H1 (cell line): ENCODE data around the gene APOBEC3H. TPM values are rescaled to one million over a fixed set of nuclear protein-coding genes. Genes with fewer than 3 reads are reported as not detected.

Source experiments
- CTCF ChIA-PET: fragments of 300-600 bp; sonication (Branson Sonifier 250); formaldehyde crosslinking; loops from one replicate; lab custom pipeline; 2021; ENCODE audit not compliant: partially characterized antibody; lab: Charles Lee
- POLR2A ChIA-PET: fragments of 300-600 bp; sonication (Branson Sonifier 250); formaldehyde crosslinking; loops from one replicate; lab custom pipeline; 2021; ENCODE audit warnings: inconsistent platforms; ENCODE audit not compliant: partially characterized antibody; lab: Charles Lee
- DNase-seq, 2 experiments: peaks; one replicate each; pipeline versions ENCODE4 v3.0.0 to v3.0.0-alpha.2; 2010 to 2022; ENCODE audit warnings: low spot score in 2 of 2, low read depth in 1 of 2, mixed read lengths in 1 of 2
- FAIRE-seq: peaks from 2 replicates; lab custom pipeline; 2011; peaks lifted over from hg19 to GRCh38; lab: Jason Lieb, UNC
- H2AFZ ChIP-seq: 2 replicates; pipeline ENCODE4 v1.8.1; 2012; ENCODE audit warnings: low read length, inconsistent platforms
- H2AK5ac ChIP-seq: 2 replicates; pipeline ENCODE4 v1.6.1; 2013; ENCODE audit warnings: low read depth, low read length
- H2BK120ac ChIP-seq: replicated peaks from 2 replicates; pipeline ENCODE3; 2013; ENCODE audit warnings: low read depth, low read length, inconsistent platforms
- H2BK12ac ChIP-seq: 2 replicates; pipeline ENCODE4 v1.6.1; 2013; ENCODE audit warnings: low read depth, low read length
- H2BK15ac ChIP-seq: 2 replicates; pipeline ENCODE4 v1.6.1; 2013; ENCODE audit warnings: low read length
- H2BK20ac ChIP-seq: 2 replicates; pipeline ENCODE4 v1.6.1; 2013; ENCODE audit warnings: low read length
- H2BK5ac ChIP-seq: 2 replicates; pipeline ENCODE4 v1.6.1; 2013; ENCODE audit warnings: low read depth, low read length
- H3K14ac ChIP-seq: 2 replicates; pipeline ENCODE4 v1.6.1; 2013; ENCODE audit warnings: inconsistent platforms; ENCODE audit not compliant: insufficient read length
- H3K18ac ChIP-seq: 2 replicates; pipeline ENCODE4 v1.6.1; 2013; ENCODE audit warnings: low read length; ENCODE audit errors: extremely low read depth
- H3K23ac ChIP-seq: 2 replicates; pipeline ENCODE4 v1.6.1; 2013; ENCODE audit warnings: inconsistent platforms; ENCODE audit not compliant: insufficient read length
- H3K23me2 ChIP-seq: 2 replicates; pipeline ENCODE4 v1.6.1; 2013; ENCODE audit warnings: low read depth, low read length
- H3K27ac ChIP-seq: 2 replicates; pipeline ENCODE4 v1.6.1; 2011; ENCODE audit warnings: low read depth, low read length, inconsistent platforms
- H3K27me3 ChIP-seq, 4 experiments: replicated peaks in 1 of 4; 1 replicate in 1 of 4; 2 replicates in 3 of 4; pipeline versions ENCODE4 v1.6.1 to v1.8.1; 2011 to 2013; ENCODE audit warnings: low read length in 3 of 4, mild to moderate bottlenecking in 3 of 4, inconsistent platforms in 2 of 4, mixed read lengths in 2 of 4, moderate library complexity in 1 of 4; ENCODE audit not compliant: control insufficient read depth in 3 of 4, insufficient read depth in 3 of 4; ENCODE audit errors: extremely low read depth in 1 of 4
- H3K36me3 ChIP-seq, 4 experiments: 2 replicates each; pipeline versions ENCODE4 v1.6.1 to v1.8.1; 2011 to 2013; ENCODE audit warnings: mild to moderate bottlenecking in 4 of 4, low read length in 3 of 4, moderate library complexity in 2 of 4, control low read depth in 1 of 4, inconsistent platforms in 1 of 4; ENCODE audit not compliant: insufficient read depth in 4 of 4, control insufficient read depth in 2 of 4
- H3K4ac ChIP-seq: replicated peaks from 2 replicates; pipeline ENCODE3; 2013; ENCODE audit warnings: low read length, low read depth, mixed read lengths, inconsistent platforms; ENCODE audit not compliant: insufficient read length
- H3K4me1 ChIP-seq, 4 experiments: replicated peaks in 1 of 4; 1 replicate in 1 of 4; 2 replicates in 3 of 4; pipeline versions ENCODE4 v1.6.1 to v1.8.1; 2011 to 2013; ENCODE audit warnings: low read length in 3 of 4, inconsistent platforms in 2 of 4, mixed read lengths in 1 of 4; ENCODE audit not compliant: insufficient read depth in 4 of 4, control insufficient read depth in 3 of 4
- H3K4me2 ChIP-seq, 2 experiments: 2 replicates each; pipeline versions ENCODE4 v1.6.1 to v1.8.1; 2011 to 2013; ENCODE audit warnings: low read depth in 2 of 2, low read length in 2 of 2, control low read depth in 1 of 2, inconsistent platforms in 1 of 2, mild to moderate bottlenecking in 1 of 2; ENCODE audit not compliant: insufficient read depth in 1 of 2
- H3K4me3 ChIP-seq, 4 experiments: fragments of 200-600, 300-600 bp in 1 of 4; sonication (generic), shearing (Covaris generic), sonication (Bioruptor Twin) in 1 of 4; 2 replicates each; pipeline versions ENCODE4 v1.5.1 to v1.8.1; 2011 to 2016; ENCODE audit warnings: low read length in 4 of 4, low read depth in 3 of 4, control low read depth in 2 of 4, inconsistent platforms in 2 of 4, mild to moderate bottlenecking in 2 of 4, mixed read lengths in 1 of 4, moderate library complexity in 1 of 4; ENCODE audit not compliant: insufficient read depth in 2 of 4; ENCODE audit errors: extremely low read depth in 1 of 4
- H3K56ac ChIP-seq: replicated peaks from 2 replicates; pipeline ENCODE3; 2013; ENCODE audit warnings: low read depth, mild to moderate bottlenecking, mixed read lengths, low read length, inconsistent platforms; ENCODE audit not compliant: insufficient read length
- H3K79me1 ChIP-seq: 2 replicates; pipeline ENCODE4 v1.6.1; 2013; ENCODE audit warnings: low read depth, low read length, control low read depth
- H3K79me2 ChIP-seq, 2 experiments: 2 replicates each; pipeline versions ENCODE4 v1.6.1 to v1.8.1; 2012 to 2013; ENCODE audit warnings: low read length in 2 of 2, mild to moderate bottlenecking in 2 of 2, inconsistent platforms in 1 of 2; ENCODE audit not compliant: insufficient read depth in 2 of 2, control insufficient read depth in 1 of 2
- H3K9ac ChIP-seq, 4 experiments: replicated peaks in 1 of 4; 1 replicate in 1 of 4; 2 replicates in 3 of 4; pipeline versions ENCODE4 v1.6.1 to v1.8.1; 2011 to 2013; ENCODE audit warnings: low read depth in 3 of 4, low read length in 3 of 4, control low read depth in 2 of 4, mild to moderate bottlenecking in 2 of 4, moderate library complexity in 2 of 4, inconsistent platforms in 1 of 4; ENCODE audit errors: extremely low read depth in 1 of 4
- H3K9me3 ChIP-seq, 2 experiments: 2 replicates each; pipeline versions ENCODE4 v1.6.1 to v1.8.1; 2012 to 2013; ENCODE audit warnings: mild to moderate bottlenecking in 2 of 2, moderate library complexity in 2 of 2, control low read depth in 1 of 2, inconsistent platforms in 1 of 2, low read depth in 1 of 2, low read length in 1 of 2, mixed read lengths in 1 of 2; ENCODE audit not compliant: insufficient read depth in 2 of 2
- H4K20me1 ChIP-seq, 2 experiments: replicated peaks in 1 of 2; 2 replicates each; pipeline versions ENCODE3 to v1.8.1; 2011 to 2013; ENCODE audit warnings: inconsistent platforms in 2 of 2, low read length in 2 of 2, mild to moderate bottlenecking in 1 of 2; ENCODE audit not compliant: insufficient read depth in 2 of 2, control insufficient read depth in 1 of 2
- H4K5ac ChIP-seq: 2 replicates; pipeline ENCODE4 v1.6.1; 2013; ENCODE audit warnings: low read length, low read depth, mixed read lengths, inconsistent platforms; ENCODE audit not compliant: insufficient read length
- H4K8ac ChIP-seq: 2 replicates; pipeline ENCODE4 v1.8.0; 2013; ENCODE audit warnings: mild to moderate bottlenecking, moderate library complexity, low read length, inconsistent platforms; ENCODE audit not compliant: insufficient read depth; ENCODE audit errors: extremely low read depth
- H4K91ac ChIP-seq: replicated peaks from 2 replicates; pipeline ENCODE3; 2013; ENCODE audit warnings: low read length, mixed read lengths, inconsistent platforms; ENCODE audit not compliant: insufficient read length
- BRCA1 ChIP-seq: IDR thresholded peaks from 2 replicates; pipeline ENCODE4 v1.6.1; 2012; ENCODE audit warnings: low read depth, low read length, improper control_type of control experiment
- KDM1A ChIP-seq: fragments of 200-600, 300-600 bp; sonication (generic); IDR thresholded peaks from 2 replicates; pipeline ENCODE4 v1.7.1; 2016; ENCODE audit warnings: mild to moderate bottlenecking, low read length, borderline replicate concordance
- WGBS, 2 experiments: shearing (Covaris generic) in 1 of 2; methylation state at CpG; one replicate each; pipeline versions ENCODE4 v1.1.6 to v1.1.7; 2013 to 2015; ENCODE audit warnings: low lambda C conversion rate in 2 of 2, mixed read lengths in 2 of 2, inconsistent platforms in 1 of 2, low coverage in 1 of 2, missing lambda C conversion rate in 1 of 2; ENCODE audit not compliant: insufficient replicate concordance in 2 of 2, insufficient coverage in 1 of 2, insufficient read length in 1 of 2; ENCODE audit errors: extremely low coverage in 1 of 2, missing lambda C conversion rate in 1 of 2; 5-methylcytosine and 5-hydroxymethylcytosine counted together
- polyA plus RNA-seq, 7 experiments: library from polyadenylated mRNA; depleted of rRNA in 3 of 7; stranded (reverse) in 5 of 7; unstranded in 2 of 7; fragments of >200 nt in 5 of 7; fragments of 200-250 nt in 2 of 7; gene quantifications; 1 replicate in 5 of 7; 2 replicates in 1 of 7; 4 replicates in 1 of 7; pipeline versions ENCODE4 v1.2.1 to v1.2.3, GENCODE V29; 2011 to 2013; ENCODE audit warnings: missing spikeins in 2 of 7, mixed read lengths in 2 of 7
- total RNA-seq: library from RNA; stranded (reverse); fragmentation: NEBNext Ultra II Directional; extraction: Animal tissue kit (Norgen Biotek cat#: 25700); gene quantifications from 2 replicates; pipeline ENCODE4 v1.2.1, GENCODE V29; 2021

Gene APOBEC3H
- total and polyA plus RNA-seq, 2 of the 8 experiments (the other 6 are each of a cell fraction or from before 2014, with no cell fraction given): 0.47 to 0.56 TPM

GRCh38 chr22:39151329-39151975 lies 54.4 kb downstream of the APOBEC3H start:
- peaks cover 0 to 29% (median 20%) of the 10 kb centered on the region in 4 experiments; a peak in 6 of 7 replicates for H3K4me1 ChIP-seq
- ChIA-PET CTCF (interaction anchor here (0.8 to 2.6 kb wide), 10 partner anchors 16 to 333 kb away, joined by 3 to 10 read pairs (median 4); no protein-coding TSS in a partner anchor), POLR2A (interaction anchor here (0.5 to 2.1 kb wide), 6 partner anchors 16 to 368 kb away, joined by 3 to 4 read pairs (median 3); no protein-coding TSS in a partner anchor)

More at GRCh38 chr22:39151329-39151975, 54.4 kb downstream of the APOBEC3H start:
- 0 out of 2 replicates have a peak overlapping the region, but pooled peaks have one; percentile 31 for H2AK5ac ChIP-seq
- H3K4me2 ChIP-seq: peak overlapping the region; percentile 71 to 99
- no peaks in the 10 kb centered on the region for H3K79me2 ChIP-seq
- no peak overlapping the region for H4K91ac ChIP-seq
- no peak overlapping the region for H2BK20ac ChIP-seq
- TF ChIP-seq KDM1A (peak; percentile 91), BRCA1 (no peak)
- H3K23me2 ChIP-seq: peaks cover 13% of the 10 kb centered on the region
- H4K8ac ChIP-seq: no peak overlapping the region
- WGBS, 2 experiments: 70% methylated on average over 9 of the region's 16 CpGs; no CpG with 5 or more reads in 1 of the 2 experiments
- peaks cover 0 to 18% (median 13%) of the 10 kb centered on the region in 4 experiments; a peak in 6 of 7 replicates for H3K27me3 ChIP-seq
- DNase-seq: no peak
- H2BK15ac ChIP-seq: no peak overlapping the region
- no peak overlapping the region for H3K9ac ChIP-seq
- H2BK12ac ChIP-seq: no peak overlapping the region
- no peaks in the 10 kb centered on the region; the same call in 1 of the 2 replicates for H3K79me1 ChIP-seq
- no peak overlapping the region for H2AFZ ChIP-seq
- no peak overlapping the region for H4K5ac ChIP-seq
- no peak overlapping the region for H3K56ac ChIP-seq
- no peak overlapping the region for H3K23ac ChIP-seq
- no peak overlapping the region for H2BK120ac ChIP-seq
- no peaks in the 10 kb centered on the region for H3K36me3 ChIP-seq
- H3K14ac ChIP-seq: no peak overlapping the region
- H2BK5ac ChIP-seq: no peak overlapping the region
- no peak overlapping the region for H3K4ac ChIP-seq
- no peaks in the 10 kb centered on the region for H3K9me3 ChIP-seq
- H3K27ac ChIP-seq: no peak overlapping the region
- FAIRE-seq: no peak
- H4K20me1 ChIP-seq: no peaks in the 10 kb centered on the region
- no peak overlapping the region; the same call in 1 of the 2 replicates for H3K18ac ChIP-seq
- peak overlapping the region in 2 of 4 experiments; percentile 33 to 72; a peak in 4 of 8 replicates for H3K4me3 ChIP-seq
